Peyer's patch (tissue), 4 donors: ENCODE results near the gene MYCBPAP.

Experiments
- CTCF ChIP-seq, 6 experiments: fragments of 450-650 bp in 4 of 6; fragments of 200-600 bp in 2 of 6; sonication (generic) in 1 of 6; IDR thresholded peaks; one replicate each; pipeline ENCODE4 v1.5.1; 2017 to 2019; ENCODE audit warnings: antibody characterized with exemption in 6 of 6, mild to moderate bottlenecking in 3 of 6, moderate library complexity in 1 of 6
- POLR2A ChIP-seq, 2 donors: fragments of 450-650 bp; IDR thresholded peaks; one replicate each; pipeline ENCODE4 v1.5.1; 2017; ENCODE audit warnings: antibody characterized with exemption in 2 of 2, mild to moderate bottlenecking in 2 of 2, moderate library complexity in 2 of 2

- TF ChIP-seq CTCF (IDR thresholded peaks at IDR 0.05) (no peak), POLR2A (IDR thresholded peaks at IDR 0.05) (no peak)
Observed at GRCh38 chr17:50570528-50570927, 62.3 kb downstream of the MYCBPAP start.
